ENCODE results near the gene LHX3.

Gene LHX3

DNA sequence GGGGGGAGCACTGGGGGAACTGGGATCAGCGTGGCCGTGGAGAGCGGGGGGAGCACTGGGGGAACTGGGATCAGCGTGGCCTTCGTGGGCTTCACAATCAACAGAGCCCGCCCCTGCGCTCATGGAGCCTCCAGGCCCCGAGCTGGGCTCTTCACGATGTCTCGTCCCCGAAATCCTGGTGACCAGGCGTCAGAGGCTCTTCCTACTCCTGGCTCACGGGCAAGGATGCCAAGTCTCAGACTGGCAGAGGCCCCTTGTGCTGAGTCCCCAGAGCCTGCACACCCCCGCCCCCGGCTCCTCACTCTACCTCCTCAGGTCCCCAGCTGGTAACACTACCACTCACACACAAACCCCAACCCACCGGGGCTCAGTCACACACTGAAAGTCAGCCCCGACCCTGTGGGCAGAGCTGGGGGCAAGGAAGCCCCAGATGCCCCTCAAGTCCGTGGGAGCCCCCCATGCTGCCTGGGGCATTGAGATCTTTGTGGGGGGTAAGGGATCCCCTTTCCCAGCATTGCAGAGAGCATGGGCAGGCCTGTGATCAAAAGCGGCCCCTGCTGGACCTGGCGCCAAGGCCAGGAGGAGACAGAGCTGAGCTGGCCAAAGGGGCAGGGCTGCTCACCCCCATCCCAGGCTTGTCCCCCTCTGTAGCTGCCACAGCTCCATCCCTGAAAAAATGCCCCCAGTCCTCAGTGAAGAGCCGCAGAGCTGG is 26.7 kb downstream of the LHX3 start:
- Histone ChIP-seq H3K4me3 (ENCODE audit: low read depth, low read length) (no peak overlapping the region), H3K27me3 (ENCODE audit: control insufficient read depth, insufficient read depth, low read length) (no peaks in the 10 kb centered on the region), H3K4me2 (ENCODE audit: low read length) (no peak overlapping the region), H2AFZ (no peak overlapping the region), H3K36me3 (ENCODE audit: control insufficient read depth, insufficient read depth, low read length) (no peaks in the 10 kb centered on the region), H3K79me2 (no peaks in the 10 kb centered on the region), H3K4me1 (no peaks in the 10 kb centered on the region), H3K9me3 (ENCODE audit: control insufficient read depth, low read length) (no peaks in the 10 kb centered on the region), H3K27ac (no peak overlapping the region), H3K9ac (no peak overlapping the region)
- TF ChIP-seq, protein P1, sequence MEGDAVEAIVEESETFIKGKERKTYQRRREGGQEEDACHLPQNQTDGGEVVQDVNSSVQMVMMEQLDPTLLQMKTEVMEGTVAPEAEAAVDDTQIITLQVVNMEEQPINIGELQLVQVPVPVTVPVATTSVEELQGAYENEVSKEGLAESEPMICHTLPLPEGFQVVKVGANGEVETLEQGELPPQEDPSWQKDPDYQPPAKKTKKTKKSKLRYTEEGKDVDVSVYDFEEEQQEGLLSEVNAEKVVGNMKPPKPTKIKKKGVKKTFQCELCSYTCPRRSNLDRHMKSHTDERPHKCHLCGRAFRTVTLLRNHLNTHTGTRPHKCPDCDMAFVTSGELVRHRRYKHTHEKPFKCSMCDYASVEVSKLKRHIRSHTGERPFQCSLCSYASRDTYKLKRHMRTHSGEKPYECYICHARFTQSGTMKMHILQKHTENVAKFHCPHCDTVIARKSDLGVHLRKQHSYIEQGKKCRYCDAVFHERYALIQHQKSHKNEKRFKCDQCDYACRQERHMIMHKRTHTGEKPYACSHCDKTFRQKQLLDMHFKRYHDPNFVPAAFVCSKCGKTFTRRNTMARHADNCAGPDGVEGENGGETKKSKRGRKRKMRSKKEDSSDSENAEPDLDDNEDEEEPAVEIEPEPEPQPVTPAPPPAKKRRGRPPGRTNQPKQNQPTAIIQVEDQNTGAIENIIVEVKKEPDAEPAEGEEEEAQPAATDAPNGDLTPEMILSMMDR (IDR thresholded peaks at IDR 0.05): no peak

- no peak overlapping the region for H3K4me3 ChIP-seq (ENCODE audit: low read depth, low read length)
- no peaks in the 10 kb centered on the region for H3K36me3 ChIP-seq (ENCODE audit: control insufficient read depth, insufficient read depth, low read length)
- H2AFZ ChIP-seq: no peak overlapping the region
- no peak overlapping the region for H3K27ac ChIP-seq
- no peaks in the 10 kb centered on the region for H3K79me2 ChIP-seq
- no peak overlapping the region for H3K4me2 ChIP-seq (ENCODE audit: low read length)
- no peaks in the 10 kb centered on the region for H3K4me1 ChIP-seq
- H3K9me3 ChIP-seq (ENCODE audit: control insufficient read depth, low read length): no peaks in the 10 kb centered on the region
- TF ChIP-seq, protein P1 (IDR thresholded peaks at IDR 0.05): no peak
- H3K9ac ChIP-seq: no peak overlapping the region
- H3K27me3 ChIP-seq (ENCODE audit: control insufficient read depth, insufficient read depth, low read length): no peaks in the 10 kb centered on the region
Observed at GRCh38 chr9:136177224-136177623, 27.7 kb downstream of the LHX3 start.

- H3K4me3 ChIP-seq (ENCODE audit: low read depth, low read length): no peak overlapping the region
- H3K27me3 ChIP-seq (ENCODE audit: control insufficient read depth, insufficient read depth, low read length): no peaks in the 10 kb centered on the region
- no peak overlapping the region for H2AFZ ChIP-seq
- H3K9me3 ChIP-seq (ENCODE audit: control insufficient read depth, low read length): no peaks in the 10 kb centered on the region
- no peak overlapping the region for H3K9ac ChIP-seq
- no peak overlapping the region for H3K4me2 ChIP-seq (ENCODE audit: low read length)
- no peaks in the 10 kb centered on the region for H3K36me3 ChIP-seq (ENCODE audit: control insufficient read depth, insufficient read depth, low read length)
- H3K79me2 ChIP-seq: no peaks in the 10 kb centered on the region
- no peak overlapping the region for H3K27ac ChIP-seq
- TF ChIP-seq, protein P1 (IDR thresholded peaks at IDR 0.05): no peak
- H3K4me1 ChIP-seq: no peaks in the 10 kb centered on the region
Observed at GRCh38 chr9:136175616-136176197, 29.2 kb downstream of the LHX3 start.

GRCh38 chr9:136174779-136175615 is 29.9 kb downstream of the LHX3 start:
- no peak overlapping the region for H3K9ac ChIP-seq
- no peak overlapping the region for H3K4me3 ChIP-seq (ENCODE audit: low read depth, low read length)
- no peaks in the 10 kb centered on the region for H3K79me2 ChIP-seq
- no peaks in the 10 kb centered on the region for H3K9me3 ChIP-seq (ENCODE audit: control insufficient read depth, low read length)
- no peaks in the 10 kb centered on the region for H3K27me3 ChIP-seq (ENCODE audit: control insufficient read depth, insufficient read depth, low read length)
- no peaks in the 10 kb centered on the region for H3K36me3 ChIP-seq (ENCODE audit: control insufficient read depth, insufficient read depth, low read length)
- no peak overlapping the region for H3K4me2 ChIP-seq (ENCODE audit: low read length)
- TF ChIP-seq, protein P1 (IDR thresholded peaks at IDR 0.05): no peak
- H2AFZ ChIP-seq: no peak overlapping the region
- no peak overlapping the region for H3K27ac ChIP-seq
- H3K4me1 ChIP-seq: no peaks in the 10 kb centered on the region
